HL-60 (cell line): ENCODE measurements around the gene MSX2.

Experiments used
- DNase-seq, 2 experiments: peaks; one replicate each; pipeline ENCODE4 v3.0.0-alpha.2; 2010 to 2020; ENCODE audit warnings: low read depth in 1 of 2, low spot score in 1 of 2
- H3K27ac ChIP-seq: fragments of 250-450 bp; sonication (Bioruptor Pico); replicated peaks from 2 replicates; pipeline ENCODE4 v1.5.1; 2020; ENCODE audit warnings: mild to moderate bottlenecking, moderate library complexity
- H3K27me3 ChIP-seq: fragments of 250-450 bp; sonication (Bioruptor Pico); 2 replicates; pipeline ENCODE4 v1.5.1; 2021; ENCODE audit warnings: mild to moderate bottlenecking, moderate library complexity; ENCODE audit not compliant: insufficient read depth, poor library complexity, severe bottlenecking
- H3K4me3 ChIP-seq: replicated peaks from 2 replicates; pipeline ENCODE4 v1.5.1; 2011; ENCODE audit warnings: mild to moderate bottlenecking, control low read depth, low read length; ENCODE audit not compliant: insufficient read depth
- CTCF ChIP-seq: IDR thresholded peaks from one replicate; pipeline ENCODE4 v1.5.1; 2011; ENCODE audit warnings: low read length, control low read depth, inconsistent platforms; ENCODE audit not compliant: insufficient read depth
- GABPA ChIP-seq: IDR thresholded peaks from 2 replicates; pipeline ENCODE4 v1.6.1; 2012; ENCODE audit warnings: low read depth
- POLR2AphosphoS5 ChIP-seq: IDR thresholded peaks from 2 replicates; pipeline ENCODE4 v1.6.1; 2012; ENCODE audit warnings: low read depth
- REST ChIP-seq: IDR thresholded peaks from 2 replicates; pipeline ENCODE4 v1.6.1; 2012; ENCODE audit warnings: low read depth; ENCODE audit not compliant: insufficient replicate concordance
- SPI1 ChIP-seq: IDR thresholded peaks from 2 replicates; pipeline ENCODE4 v1.6.1; 2012; ENCODE audit warnings: low read depth, mild to moderate bottlenecking, borderline replicate concordance

MSX2 gene

GRCh38 chr5:174719793-174720611 lies 4.4 kb upstream of the MSX2 start:
- no peak overlapping the region for H3K27ac ChIP-seq
- no peak for DNase-seq
- H3K27me3 ChIP-seq, result peaks cover 61% of the 10 kb centered on the region
- no peak overlapping the region for H3K4me3 ChIP-seq
- TF ChIP-seq SPI1 (no peak), GABPA (no peak), POLR2AphosphoS5 (no peak), REST (no peak), CTCF (no peak)

GRCh38 chr5:174720612-174721529 lies 3.5 kb upstream of the MSX2 start:
- no peak overlapping the region for H3K4me3 ChIP-seq
- TF ChIP-seq SPI1 (no peak), REST (no peak), POLR2AphosphoS5 (no peak), CTCF (no peak), GABPA (no peak)
- no peak overlapping the region for H3K27ac ChIP-seq
- H3K27me3 ChIP-seq, result peaks cover 65% of the 10 kb centered on the region
- no peak for DNase-seq

GRCh38 chr5:174721530-174722432 lies 2.6 kb upstream of the MSX2 start:
- Histone ChIP-seq H3K27ac (no peak overlapping the region), H3K27me3 (peaks cover 67% of the 10 kb centered on the region), H3K4me3 (no peak overlapping the region)
- no peak for DNase-seq
- TF ChIP-seq REST (no peak), SPI1 (no peak), CTCF (no peak), GABPA (no peak), POLR2AphosphoS5 (no peak)
